Stimulated activated CD4-positive, alpha-beta T cell treated with anti-CD3 and anti-CD28 coated beads, Interleukin-1b, Interleukin-23, amount 100 ng/mL, for 24 hours (primary cell): ENCODE data around the gene MACF1.
"Not testable (repeated sequence)": the region's sequence is repeated elsewhere in the genome, so short reads cannot be mapped to it uniquely, and the experiment has no call there.

Source experiments
- DNase-seq, 4 experiments: peaks; one replicate each; pipeline ENCODE4 v3.0.0-alpha.2; 2020; ENCODE audit warnings: low read depth in 4 of 4, low spot score in 1 of 4

The MACF1 gene

DNA sequence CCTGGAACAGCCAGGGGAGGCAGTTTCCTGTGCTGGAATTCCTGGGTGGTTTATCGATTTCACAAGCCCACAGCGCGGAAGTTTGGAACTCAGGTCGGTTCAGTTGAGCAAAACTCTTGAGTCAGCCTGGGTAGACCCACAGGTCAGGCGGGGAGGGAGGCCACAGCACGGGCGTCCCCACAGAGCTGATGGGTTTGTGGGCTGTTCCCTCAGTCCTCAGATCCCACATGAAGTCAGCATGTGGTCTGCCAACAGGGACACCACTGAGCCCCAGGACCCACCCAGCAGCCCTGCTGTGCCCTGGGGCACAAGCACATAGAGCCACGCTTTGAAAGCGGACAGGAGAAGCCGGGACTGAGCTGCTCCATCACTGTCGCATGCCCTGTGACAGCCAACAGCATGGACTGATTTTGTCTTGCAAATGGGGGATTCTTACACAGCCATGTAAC lies 304.4 kb downstream of the MACF1 start:
- no peak for DNase-seq

DNA sequence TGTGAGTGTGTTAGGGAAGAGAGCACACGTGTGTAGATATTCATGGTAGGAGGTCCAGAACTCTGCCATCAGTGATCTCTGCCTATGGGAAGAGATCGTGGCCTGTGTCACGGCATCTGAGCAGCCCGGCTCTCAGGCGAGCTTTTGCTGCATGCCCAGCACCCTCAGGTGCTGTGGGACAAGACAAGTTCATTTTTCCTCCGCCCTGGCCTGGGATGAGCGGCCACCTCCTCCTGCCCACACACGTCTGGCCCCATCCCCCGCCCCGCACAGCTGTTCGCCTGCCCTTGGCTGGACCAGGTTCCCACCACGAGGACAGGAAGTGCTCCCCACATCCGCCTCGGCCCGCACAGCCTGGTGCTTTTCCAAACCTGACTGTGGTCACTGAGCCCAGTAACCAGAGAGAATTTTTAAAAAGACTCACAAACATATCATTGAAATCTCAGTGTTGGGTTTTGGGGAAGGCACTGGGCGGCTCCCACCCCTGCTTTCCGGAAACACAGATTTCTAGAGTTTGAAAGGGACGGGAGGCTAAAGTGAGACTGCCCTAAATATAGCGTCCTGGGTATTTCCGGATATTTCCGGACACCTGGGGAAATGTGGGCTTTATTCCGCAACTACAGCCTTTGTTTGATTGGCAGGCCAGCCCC lies 305.0 kb downstream of the MACF1 start:
- DNase-seq: no peak

DNA sequence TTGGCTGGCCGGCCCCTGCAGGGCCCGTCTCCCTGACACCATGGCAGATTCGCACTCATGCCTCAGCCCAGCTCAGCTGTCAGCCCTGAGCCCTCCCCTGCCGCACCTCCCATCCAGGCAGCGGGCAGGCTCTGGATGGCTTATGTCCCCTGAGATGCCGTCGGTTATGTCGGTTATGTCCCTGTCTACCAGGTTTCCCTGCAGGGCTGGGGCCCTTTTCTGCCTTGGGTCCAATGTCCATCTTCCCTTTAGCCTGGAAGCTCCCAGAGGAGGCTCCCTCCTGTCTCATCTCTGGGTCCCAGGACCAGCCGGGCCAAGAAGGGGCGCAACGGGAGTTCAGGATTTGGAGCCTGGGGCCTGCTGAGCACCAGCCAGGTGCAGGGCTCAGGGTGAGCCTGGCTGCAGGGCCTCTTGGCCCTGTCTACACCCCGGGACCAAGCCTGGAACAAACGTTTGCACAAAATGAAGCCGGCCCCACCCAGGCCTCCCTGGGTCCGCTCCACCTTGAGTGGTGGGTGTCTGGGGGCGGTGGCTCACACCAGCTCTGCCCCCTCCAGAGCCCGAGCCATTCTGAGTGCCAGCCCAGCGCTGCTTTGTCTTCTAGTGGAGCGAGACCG lies 306.2 kb downstream of the MACF1 start:
- DNase-seq: not testable (repeated sequence)

DNA sequence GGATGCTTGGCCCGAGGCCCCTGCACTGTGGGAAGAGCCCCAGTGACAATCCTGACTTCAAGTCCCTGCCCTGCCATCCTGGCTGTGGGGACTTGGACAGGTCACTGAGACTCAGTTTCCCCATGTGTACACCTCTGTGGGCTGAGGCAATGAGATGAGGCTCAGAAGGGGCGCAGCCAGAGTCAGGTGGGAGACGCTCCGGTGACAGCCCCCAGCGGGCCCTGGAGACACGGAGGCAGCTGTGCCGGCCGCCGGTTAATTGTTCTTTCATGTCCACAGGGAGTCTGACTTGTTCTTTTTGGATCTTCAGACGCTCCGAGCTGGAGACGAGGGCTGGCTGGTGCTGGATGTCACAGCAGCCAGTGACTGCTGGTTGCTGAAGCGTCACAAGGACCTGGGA lies 307.0 kb downstream of the MACF1 start:
- not testable (repeated sequence) for DNase-seq

DNA sequence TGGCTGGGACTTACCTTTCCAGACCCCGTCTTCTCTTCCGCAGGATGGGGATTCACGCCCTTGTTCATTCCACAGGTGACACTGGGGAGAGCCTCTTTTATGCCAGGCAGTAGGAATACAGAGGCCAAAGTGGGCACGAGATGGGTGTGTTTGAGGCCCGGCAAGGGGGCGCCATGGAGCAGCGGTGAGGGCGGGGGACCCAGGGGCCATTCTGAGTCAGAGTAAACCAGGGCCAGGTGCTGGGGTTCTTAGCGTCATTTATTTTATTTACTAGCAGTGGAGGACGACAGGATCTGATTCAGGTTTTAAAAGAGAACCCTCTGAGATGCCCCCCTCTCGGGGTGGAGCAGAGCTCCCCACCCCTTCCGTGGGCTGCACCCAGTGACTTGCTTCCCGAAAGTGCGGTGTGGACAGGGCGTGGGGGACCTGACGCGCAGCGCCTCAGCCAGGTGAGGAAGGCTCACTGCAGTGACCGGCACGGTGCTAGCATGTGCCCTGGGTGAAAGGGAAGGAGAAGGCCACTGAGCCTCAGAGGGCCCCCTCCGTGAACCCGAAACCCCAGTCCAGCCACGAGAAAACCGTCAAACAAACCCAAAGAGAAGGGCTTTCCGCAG lies 307.8 kb downstream of the MACF1 start:
- DNase-seq: not testable (repeated sequence)

DNA sequence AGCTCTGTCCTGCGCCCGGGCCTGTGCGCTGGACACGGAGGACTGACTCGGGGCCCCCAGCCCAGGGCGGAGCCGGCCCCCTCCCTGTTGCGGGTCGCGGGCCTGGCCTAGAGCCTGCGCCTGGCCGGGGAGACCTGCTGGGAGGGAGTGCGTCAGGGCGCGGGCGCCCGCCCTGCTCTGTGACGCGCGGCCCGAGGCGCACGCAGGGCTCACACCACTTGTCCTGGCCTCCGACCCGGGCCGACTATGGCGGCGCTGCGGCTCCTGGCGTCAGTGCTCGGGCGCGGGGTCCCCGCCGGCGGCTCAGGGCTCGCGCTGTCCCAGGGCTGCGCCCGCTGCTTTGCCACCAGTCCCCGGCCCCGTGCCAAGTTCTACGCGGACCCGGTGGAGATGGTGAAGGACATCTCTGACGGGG lies 310.2 kb downstream of the MACF1 start:
- not testable (repeated sequence) for DNase-seq

DNA sequence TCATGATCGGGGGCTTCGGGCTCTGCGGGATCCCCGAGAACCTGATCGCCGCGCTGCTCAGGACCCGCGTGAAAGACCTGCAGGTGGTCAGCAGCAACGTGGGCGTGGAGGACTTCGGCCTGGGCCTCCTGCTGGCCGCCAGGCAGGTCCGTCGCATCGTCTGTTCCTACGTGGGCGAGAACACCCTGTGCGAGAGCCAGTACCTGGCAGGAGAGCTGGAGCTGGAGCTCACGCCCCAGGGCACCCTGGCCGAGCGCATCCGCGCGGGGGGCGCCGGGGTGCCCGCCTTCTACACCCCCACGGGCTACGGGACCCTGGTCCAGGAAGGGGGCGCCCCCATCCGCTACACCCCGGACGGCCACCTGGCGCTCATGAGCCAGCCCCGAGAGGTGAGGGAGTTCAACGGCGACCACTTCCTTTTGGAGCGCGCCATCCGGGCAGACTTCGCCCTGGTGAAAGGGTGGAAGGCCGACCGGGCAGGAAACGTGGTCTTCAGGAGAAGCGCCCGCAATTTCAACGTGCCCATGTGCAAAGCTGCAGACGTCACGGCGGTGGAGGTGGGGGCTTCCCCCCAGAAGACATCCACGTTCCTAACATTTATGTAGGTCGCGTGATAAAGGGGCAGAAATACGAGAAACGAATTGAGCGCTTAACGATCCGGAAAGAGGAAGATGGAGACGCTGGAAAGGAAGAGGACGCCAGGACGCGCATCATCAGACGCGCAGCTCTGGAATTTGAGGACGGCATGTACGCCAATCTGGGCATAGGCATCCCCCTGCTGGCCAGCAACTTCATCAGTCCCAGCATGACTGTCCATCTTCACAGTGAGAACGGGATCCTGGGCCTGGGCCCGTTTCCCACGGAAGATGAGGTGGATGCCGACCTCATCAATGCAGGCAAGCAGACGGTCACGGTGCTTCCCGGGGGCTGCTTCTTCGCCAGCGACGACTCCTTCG lies 310.9 kb downstream of the MACF1 start:
- DNase-seq: not testable (repeated sequence)

DNA sequence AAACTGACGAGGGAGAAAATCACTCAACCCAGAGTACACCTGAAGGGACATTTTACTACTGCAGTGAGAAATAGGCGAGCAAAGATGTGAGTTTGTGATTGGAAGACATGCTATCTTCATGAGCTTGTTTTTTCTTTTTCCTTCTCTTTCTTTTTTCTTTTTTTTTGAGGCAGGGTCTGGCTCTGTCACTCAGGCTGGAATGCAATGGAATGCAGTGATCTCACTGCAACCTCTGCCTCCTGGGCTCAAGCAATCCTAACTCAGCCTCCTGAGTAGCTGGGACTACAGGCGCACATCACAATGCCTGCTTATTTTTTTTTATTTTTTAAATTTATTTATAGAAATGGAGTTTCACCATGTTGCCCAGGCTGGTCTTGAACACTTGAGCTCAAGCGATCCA lies 312.3 kb downstream of the MACF1 start:
- not testable (repeated sequence) for DNase-seq

DNA sequence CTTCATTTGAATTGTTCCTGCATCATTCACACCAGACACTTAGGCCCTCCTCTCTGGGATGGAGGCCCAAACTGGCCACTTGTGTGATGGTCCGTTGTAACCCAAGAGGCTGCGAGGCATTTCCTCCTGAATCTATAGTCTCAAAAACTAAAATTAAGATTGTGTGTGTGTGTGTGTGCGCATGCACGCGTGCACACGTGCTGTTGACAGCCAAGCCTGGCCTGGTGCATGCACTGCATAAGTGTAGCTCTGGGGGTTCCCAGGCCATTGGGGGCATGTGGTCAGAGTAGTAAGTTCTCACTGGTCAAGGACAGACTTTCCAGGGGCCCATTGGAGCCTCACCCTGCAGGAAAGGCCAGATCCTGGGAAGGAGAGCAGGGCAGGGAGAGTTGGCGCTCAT lies 313.4 kb downstream of the MACF1 start:
- DNase-seq: not testable (repeated sequence)

DNA sequence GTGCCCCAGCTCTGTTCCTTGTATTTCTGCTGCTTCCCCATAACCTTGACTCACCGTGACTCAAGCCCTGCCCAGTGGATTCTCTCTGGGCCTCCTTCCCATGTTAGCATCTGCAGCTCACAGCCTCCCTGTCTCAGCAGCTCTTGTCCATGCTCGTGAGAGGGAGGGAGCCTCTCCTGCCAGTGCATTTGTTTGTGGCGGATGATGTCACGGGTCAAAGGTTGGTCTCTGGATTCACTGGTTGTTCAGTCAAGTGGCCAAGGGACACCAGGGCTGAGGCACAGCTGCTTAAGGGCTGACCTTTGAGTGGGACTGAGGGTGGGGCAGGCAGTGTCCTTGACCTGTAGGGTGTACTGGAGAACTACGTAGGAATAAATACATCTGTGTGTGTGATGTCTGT lies 314.9 kb downstream of the MACF1 start:
- not testable (repeated sequence) for DNase-seq

DNA sequence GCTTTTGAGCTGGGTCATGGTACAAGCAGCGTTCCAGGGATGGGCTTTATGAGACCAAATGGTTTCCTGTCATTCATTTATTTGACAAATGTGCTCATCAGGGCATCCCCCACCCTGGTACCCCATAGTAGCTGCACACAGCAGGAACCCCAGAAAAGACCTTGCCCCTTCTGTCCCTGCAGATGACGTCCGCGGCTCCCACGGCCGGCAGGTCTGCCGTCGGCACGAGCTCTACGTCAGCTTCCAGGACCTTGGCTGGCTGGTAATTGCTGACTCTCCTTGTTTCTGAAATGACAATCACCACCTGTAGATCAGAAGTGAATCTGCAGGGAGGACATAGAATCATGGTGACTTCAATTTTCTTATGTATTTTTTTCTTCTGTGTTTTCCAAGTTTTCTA lies 317.7 kb downstream of the MACF1 start:
- DNase-seq: not testable (repeated sequence)

DNA sequence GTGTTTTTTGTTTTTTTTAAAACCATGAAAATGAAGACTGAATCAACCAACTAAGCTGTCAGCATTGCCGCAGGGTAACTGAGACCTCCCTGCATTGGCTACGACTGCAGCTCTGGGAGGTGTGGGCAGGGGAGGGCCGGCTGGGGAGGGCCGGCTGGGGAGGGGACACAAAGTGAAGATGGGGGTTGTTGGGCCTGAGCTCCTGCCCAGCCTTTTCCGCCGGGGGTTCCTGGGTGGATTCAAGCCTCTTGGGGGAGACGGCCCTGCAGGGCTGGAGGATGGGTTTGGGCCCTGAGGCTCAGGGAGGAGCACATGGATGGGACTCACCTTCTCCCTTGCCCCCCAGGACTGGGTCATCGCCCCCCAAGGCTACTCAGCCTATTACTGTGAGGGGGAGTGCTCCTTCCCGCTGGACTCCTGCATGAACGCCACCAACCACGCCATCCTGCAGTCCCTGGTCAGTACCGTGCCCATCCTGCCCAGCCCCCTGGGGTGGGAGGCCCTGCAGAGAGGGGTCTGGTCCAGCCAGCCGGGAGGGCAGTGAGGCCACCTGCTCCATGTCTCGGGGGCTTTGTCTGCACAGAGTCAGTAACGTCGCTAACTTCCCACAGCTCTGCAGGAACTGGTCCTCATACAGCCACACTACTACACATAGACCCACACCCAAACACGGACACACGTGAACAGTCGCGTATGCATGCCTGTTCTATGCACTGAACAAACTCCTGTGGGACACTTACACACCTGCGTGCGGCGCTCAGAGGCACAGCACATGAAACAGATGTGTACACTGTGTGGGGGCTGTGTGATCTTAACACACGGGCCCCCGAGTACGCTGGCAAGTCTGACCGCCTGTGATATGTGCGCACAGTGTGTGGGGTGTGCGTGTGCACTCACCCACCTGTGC lies 318.4 kb downstream of the MACF1 start:
- DNase-seq: no peak

DNA sequence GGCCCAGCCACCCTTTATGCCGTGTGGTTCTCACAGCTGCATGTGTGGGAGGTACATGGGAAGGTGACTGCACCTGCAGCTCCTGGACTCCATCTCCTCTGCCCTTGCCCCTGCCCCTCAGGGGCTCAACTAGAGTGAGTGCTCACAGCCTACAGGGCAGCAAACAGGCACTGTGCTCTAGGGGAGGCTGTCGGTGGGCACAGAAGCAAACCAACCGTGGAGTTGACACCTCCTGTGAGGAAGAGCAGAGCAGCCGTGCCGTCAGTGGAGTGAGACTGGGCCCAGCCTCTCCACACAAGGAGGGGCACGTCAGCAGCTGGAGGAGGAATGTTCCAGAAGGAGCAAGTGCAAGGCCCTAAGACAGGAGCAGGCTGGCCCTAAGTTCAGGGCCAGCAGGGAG lies 319.7 kb downstream of the MACF1 start:
- no peak for DNase-seq

DNA sequence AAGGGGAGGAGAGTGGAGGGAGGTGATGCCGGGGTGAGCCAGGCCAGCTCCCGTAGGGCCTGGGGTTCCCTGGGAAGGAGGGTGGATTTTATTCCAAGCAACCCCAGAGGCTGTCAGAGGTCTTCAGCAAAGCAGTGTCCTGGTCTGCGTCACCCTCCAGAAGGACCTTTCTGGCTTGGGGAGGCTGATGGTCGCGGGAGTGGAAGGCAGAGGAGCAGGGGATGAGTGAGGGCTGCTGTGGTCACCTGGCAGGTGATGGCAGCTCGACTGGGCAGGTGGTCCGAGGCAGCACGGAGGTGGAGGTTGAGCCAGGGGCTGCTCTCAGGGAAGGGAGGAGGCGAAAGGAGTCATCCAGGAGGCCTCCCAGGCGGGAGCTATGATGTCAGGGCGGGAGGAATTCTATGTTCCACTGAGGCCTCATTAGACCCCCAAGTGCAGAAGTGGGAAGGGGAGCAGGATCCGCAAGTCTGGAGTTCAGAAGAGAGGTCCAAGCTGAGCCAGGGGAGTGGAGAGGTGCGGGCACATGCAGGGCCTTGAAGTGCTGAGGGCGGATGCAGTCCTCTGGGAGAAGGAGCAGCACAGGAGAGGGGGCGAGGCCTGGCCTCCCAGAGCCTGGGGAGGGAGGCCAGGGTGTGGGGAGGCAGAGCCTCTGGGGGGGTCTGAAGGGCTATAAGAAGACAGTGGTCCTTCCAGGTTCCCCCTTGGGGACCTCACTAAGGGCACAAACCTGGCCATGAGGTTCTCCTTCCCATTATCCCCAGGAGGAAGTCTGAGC lies 320.3 kb downstream of the MACF1 start:
- no peak for DNase-seq

DNA sequence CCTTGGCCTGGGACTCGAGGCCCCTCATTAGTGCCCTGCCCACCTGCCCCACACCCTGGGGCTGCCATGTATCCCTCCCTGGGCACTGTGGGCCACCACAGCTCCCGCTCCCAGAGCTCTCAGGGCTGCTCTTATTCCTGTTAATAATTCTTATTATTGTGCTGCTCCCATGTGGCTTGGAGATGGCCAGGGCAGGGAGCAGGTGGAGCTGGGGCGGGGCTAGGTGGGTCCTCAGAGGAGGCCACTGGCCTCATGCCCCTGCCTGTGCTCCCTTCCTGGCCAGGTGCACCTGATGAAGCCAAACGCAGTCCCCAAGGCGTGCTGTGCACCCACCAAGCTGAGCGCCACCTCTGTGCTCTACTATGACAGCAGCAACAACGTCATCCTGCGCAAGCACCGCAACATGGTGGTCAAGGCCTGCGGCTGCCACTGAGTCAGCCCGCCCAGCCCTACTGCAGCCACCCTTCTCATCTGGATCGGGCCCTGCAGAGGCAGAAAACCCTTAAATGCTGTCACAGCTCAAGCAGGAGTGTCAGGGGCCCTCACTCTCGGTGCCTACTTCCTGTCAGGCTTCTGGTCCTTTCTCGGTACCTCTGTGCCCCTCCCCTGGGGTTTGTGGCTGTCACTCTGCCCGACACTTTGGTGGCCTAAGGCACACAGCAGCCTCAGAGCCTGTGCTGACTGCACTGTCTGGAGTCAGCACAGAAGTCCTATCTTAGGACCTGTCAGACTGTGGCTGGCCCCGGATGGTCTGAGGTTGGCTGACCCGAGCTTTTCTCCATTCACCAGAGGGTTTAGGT lies 321.1 kb downstream of the MACF1 start:
- no peak for DNase-seq

DNA sequence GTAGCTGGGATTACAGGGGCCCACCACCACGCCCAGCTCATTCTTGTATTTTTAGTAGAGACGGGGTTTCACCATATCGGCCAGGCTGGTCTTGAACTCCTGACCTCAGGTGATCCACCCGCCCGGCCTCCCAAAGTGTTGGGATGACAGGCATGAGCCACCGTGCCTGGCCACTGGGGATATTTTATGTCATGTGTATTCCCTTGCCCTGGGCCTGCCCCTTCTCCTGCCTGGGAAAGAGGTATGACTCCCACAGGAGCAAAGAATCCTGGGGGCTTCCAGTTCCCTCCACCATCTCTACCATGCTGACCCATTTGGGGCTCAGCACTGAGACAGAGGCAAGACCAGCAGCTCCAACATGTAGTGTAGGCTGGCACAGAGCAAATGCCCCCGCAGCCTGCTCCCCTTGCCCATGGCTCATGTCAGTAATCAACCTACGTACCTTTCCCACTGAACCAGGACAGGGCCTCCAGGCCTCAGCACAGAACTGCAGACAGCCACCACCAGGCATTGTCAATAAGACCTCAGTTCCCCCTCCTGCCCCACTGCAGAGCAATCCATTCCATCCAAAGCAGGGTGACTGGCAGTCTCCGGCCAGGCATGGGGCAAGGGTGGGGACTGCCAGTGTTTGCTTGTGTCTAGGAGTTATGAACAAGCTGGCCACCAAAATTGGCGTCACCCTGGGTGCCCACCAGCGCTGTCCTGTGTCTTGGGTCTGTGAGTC lies 322.1 kb downstream of the MACF1 start:
- DNase-seq: no peak

DNA sequence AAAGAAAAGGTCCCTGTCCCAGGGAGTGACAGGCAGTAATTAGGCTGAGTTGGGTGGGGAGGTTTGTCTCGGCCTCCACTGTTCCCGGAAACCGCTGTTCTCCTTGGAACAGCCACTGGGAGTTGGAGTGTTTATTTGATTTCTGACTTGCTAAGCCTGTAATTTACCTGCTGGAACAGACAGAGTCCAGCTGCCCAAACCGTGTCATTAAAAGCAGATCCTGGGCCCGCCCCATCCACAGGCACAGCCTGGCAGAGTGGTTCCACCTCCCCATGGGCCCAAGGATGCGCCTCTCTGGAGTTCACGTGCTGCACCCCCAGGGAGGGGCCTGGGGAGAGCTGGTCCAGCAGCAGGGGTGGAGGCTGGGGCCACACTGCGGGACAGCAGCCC lies 322.7 kb downstream of the MACF1 start:
- not testable (repeated sequence) for DNase-seq

DNA sequence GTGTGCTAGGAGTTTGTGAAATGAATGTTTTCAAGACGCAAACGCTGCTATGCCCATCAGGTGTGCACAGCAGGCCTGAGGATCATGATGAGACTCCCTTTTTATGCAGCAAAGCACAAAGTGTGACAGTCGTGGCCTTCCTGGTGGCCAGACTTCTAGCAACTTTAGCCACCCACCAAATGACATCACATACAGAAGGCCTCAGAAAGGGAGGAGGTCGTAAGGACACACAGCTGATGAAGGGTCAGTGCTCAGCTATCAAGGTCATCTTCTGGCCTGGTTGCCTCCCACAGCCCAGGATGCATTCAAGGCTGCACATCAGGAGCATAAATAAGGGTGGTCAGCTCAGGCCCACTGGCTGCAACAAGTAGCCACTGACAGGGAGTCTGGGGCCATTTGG lies 323.6 kb downstream of the MACF1 start:
- DNase-seq: no peak
